ENCODE measurements around the gene COL4A6. TPM values are rescaled to one million over a fixed set of nuclear protein-coding genes. Genes with fewer than 3 reads are reported as not detected.

Gene COL4A6
- total and polyA plus RNA-seq, 2 of the 8 experiments (the other 6 are each of a cell fraction or from before 2014, with no cell fraction given): 5.9 to 11.8 TPM

DNA sequence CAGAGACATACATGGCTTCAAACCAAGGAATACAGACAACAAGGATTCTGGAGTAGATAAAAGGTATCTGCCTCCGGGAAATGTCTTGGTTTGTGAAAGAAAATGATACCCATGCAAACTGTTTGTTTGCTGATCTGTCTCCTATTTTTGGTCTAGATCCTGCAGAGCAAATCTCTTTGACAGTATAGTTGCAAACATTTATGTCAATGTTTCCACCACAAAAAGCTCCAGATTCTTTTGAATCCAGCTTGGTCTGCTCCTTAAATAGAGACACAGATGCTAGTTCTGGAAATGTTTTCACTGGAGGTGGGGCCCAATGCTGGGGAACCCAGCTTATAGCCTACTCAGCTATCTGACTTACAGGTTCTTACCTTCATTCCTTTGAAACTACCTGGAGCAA is 226.9 kb downstream of the COL4A6 start (continued):
- TF ChIP-seq KDM4A (IDR thresholded peaks at IDR 0.05; ENCODE audit: low read depth, low read length, severe bottlenecking): no peak

Measured in H1 (cell line).